AG04450 (cell line): ENCODE results near the gene ENOX1. TPM values are rescaled to one million over a fixed set of nuclear protein-coding genes. Genes with fewer than 3 reads are reported as not detected.

Experiments used
- CTCF ChIA-PET: fragments of 300-600, 350-600 bp; formaldehyde crosslinking; extraction: SDS; loops from one replicate; lab custom pipeline; 2022; ENCODE audit warnings: antibody characterized with exemption, inconsistent platforms; lab: Charles Lee
- POLR2A ChIA-PET: fragments of 350-600 bp; formaldehyde crosslinking; extraction: SDS; loops from one replicate; lab custom pipeline; 2021; ENCODE audit warnings: antibody characterized with exemption, inconsistent platforms; lab: Yijun Ruan, JAX
- DNase-seq: peaks from one replicate; pipeline ENCODE4 v3.0.0-alpha.2; 2011; ENCODE audit warnings: low read depth, low spot score
- H3K27ac ChIP-seq: one replicate; pipeline ENCODE4 v1.5.1; 2012; ENCODE audit warnings: low read depth, low read length, control low read depth
- H3K27me3 ChIP-seq: one replicate; pipeline ENCODE4 v1.6.0; 2012; ENCODE audit warnings: low read length; ENCODE audit not compliant: control insufficient read depth, insufficient read depth
- H3K4me3 ChIP-seq: 2 replicates; pipeline ENCODE4 v1.5.1; 2011; ENCODE audit warnings: mild to moderate bottlenecking, low read depth, low read length, control low read depth
- H3K9me3 ChIP-seq: 2 replicates; pipeline ENCODE4 v1.5.1; 2012; ENCODE audit warnings: low read length; ENCODE audit not compliant: control insufficient read depth, insufficient read depth
- CTCF ChIP-seq: IDR thresholded peaks from 2 replicates; pipeline ENCODE4 v1.5.1; 2011; ENCODE audit warnings: low read depth, low read length, control low read depth, inconsistent platforms
- polyA plus RNA-seq: library from polyadenylated mRNA; depleted of rRNA; stranded (reverse); fragments of >200 nt; gene quantifications from 2 replicates; pipeline ENCODE4 v1.2.3, GENCODE V29; 2011

The ENOX1 gene
- polyA plus RNA-seq, 1 experiment: 3.9 TPM

- no peaks in the 10 kb centered on the region for H3K27me3 ChIP-seq
- TF ChIP-seq CTCF: no peak
- no peak for DNase-seq
- no peak overlapping the region for H3K4me3 ChIP-seq
- H3K9me3 ChIP-seq: no peaks in the 10 kb centered on the region
- ChIA-PET CTCF (no interaction called here), POLR2A (no interaction called here)
- H3K27ac ChIP-seq: no peak overlapping the region
Observed at GRCh38 chr13:43797869-43798268, 11.1 kb upstream of the ENOX1 start.

- CTCF ChIA-PET: no interaction called here
- no peaks in the 10 kb centered on the region for H3K9me3 ChIP-seq
Observed at GRCh38 chr13:43797159-43797558, 10.4 kb upstream of the ENOX1 start.

GRCh38 chr13:43794416-43794815, 7.6 kb upstream of the ENOX1 start:
- H3K27me3 ChIP-seq: no peaks in the 10 kb centered on the region
- no peak for DNase-seq
- H3K4me3 ChIP-seq: no peak overlapping the region
- H3K27ac ChIP-seq: no peak overlapping the region
- ChIA-PET CTCF (no interaction called here), POLR2A (no interaction called here)
- no peaks in the 10 kb centered on the region for H3K9me3 ChIP-seq
- TF ChIP-seq CTCF: no peak

More at GRCh38 chr13:43797159-43797558, 10.4 kb upstream of the ENOX1 start:
- no peak overlapping the region for H3K4me3 ChIP-seq
- no peak overlapping the region for H3K27ac ChIP-seq
- no peak for TF ChIP-seq CTCF
- H3K27me3 ChIP-seq: no peaks in the 10 kb centered on the region
- no peak for DNase-seq
- POLR2A ChIA-PET: no interaction called here

- H3K9me3 ChIP-seq: no peaks in the 10 kb centered on the region
- no peak for TF ChIP-seq CTCF
- DNase-seq: no peak
- no peak overlapping the region for H3K27ac ChIP-seq
- POLR2A ChIA-PET: no interaction called here
- CTCF ChIA-PET: interaction anchor here (1.1 to 2.2 kb wide), 3 partner anchors 12 to 707 kb away, joined by 3 to 9 read pairs (median 3); no protein-coding TSS in a partner anchor
- H3K4me3 ChIP-seq: no peak overlapping the region
- no peaks in the 10 kb centered on the region for H3K27me3 ChIP-seq
Observed at GRCh38 chr13:43792076-43792881, 5.5 kb upstream of the ENOX1 start.

- Histone ChIP-seq H3K9me3 (no peaks in the 10 kb centered on the region), H3K4me3 (no peak overlapping the region), H3K27me3 (no peaks in the 10 kb centered on the region), H3K27ac (no peak overlapping the region)
- TF ChIP-seq CTCF: peak; percentile 23; the same call in 1 of the 2 replicates
- POLR2A ChIA-PET: no interaction called here
- no peak for DNase-seq
- CTCF ChIA-PET: interaction anchor here (0.7 to 1.1 kb wide), 2 partner anchors 16 to 94 kb away, joined by 3 to 4 read pairs; no protein-coding TSS in a partner anchor
Observed at GRCh38 chr13:43787997-43788396, 1.2 kb upstream of the ENOX1 start.
